ENCODE data around the gene NAGS.

NAGS gene

DNA sequence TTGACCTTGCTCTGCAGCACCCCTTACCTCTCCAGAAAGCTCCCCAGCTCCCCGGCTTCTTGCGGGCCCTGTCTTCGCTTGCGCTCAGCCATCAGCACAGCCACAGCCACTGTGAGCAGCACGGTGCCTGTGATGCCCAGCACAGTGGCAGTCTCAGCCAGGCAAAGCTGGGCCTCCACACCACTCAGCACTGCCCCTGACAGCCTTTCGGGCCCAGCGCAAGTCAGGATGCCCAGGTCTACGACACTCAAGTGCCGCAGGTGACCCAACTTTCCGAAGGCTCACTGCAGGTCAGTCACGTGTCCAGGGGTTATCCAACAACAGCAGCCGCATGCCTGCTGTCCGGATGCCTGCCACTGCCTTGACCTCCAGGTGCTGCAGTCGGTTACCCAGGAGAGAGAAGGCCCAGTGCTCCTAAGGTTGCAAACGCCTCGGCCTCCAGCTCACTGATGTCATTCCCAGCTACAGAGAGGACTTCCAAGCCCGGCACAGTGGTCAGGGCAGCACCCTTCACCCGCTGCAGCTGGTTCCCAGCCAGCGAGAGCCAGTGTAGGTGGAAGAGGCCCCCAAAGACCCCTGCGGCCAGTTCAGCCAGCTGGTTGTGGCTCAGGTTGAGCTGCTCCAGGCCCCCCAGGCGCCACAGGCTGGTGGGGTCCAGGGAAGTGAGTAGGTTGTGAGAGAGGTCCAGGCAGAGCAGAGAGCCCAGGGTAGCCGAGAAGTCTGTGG is 19.3 kb downstream of the NAGS start:
- Histone ChIP-seq H3K36me3 (replicated peaks; ENCODE audit: insufficient read depth, low read length) (no peaks in the 10 kb centered on the region), H2AFZ (ENCODE audit: low read length) (no peak overlapping the region), H3K9me3 (replicated peaks; ENCODE audit: insufficient read depth, low read length) (no peaks in the 10 kb centered on the region), H4K20me1 (ENCODE audit: insufficient read depth, low read length) (no peaks in the 10 kb centered on the region), H3K9ac (ENCODE audit: low read length) (no peak overlapping the region), H3K9me2 (replicated peaks; ENCODE audit: insufficient read depth, low read length) (no peaks in the 10 kb centered on the region), H3F3A (ENCODE audit: insufficient read depth, low read length) (no peaks in the 10 kb centered on the region), H3K27me3 (replicated peaks; ENCODE audit: insufficient read depth, low read length) (no peaks in the 10 kb centered on the region), H3K27ac (ENCODE audit: low read length) (no peak overlapping the region), H3K4me2 (ENCODE audit: low read depth, low read length) (no peak overlapping the region), H3K4me1 (ENCODE audit: low read length) (no peaks in the 10 kb centered on the region), H3K79me2 (ENCODE audit: low read length) (no peaks in the 10 kb centered on the region), H3K4me3 (ENCODE audit: low read length) (no peak overlapping the region)
- no peak for DNase-seq
- TF ChIP-seq EZH2phosphoT487 (IDR thresholded peaks at IDR 0.05; ENCODE audit: low read length) (no peak), EZH2 (optimal IDR thresholded peaks at IDR 0.05; ENCODE audit: low read depth, low read length) (no peak), CTCF (IDR thresholded peaks at IDR 0.05; ENCODE audit: low read length) (no peak)

GRCh38 chr17:44024271-44024663 is 19.8 kb downstream of the NAGS start:
- no peak overlapping the region for H3K27ac ChIP-seq (ENCODE audit: low read length)
- H3K4me2 ChIP-seq (ENCODE audit: low read depth, low read length): no peak overlapping the region
- H3K9ac ChIP-seq (ENCODE audit: low read length): no peak overlapping the region
- H3K4me1 ChIP-seq (ENCODE audit: low read length): no peaks in the 10 kb centered on the region
- no peaks in the 10 kb centered on the region for H3F3A ChIP-seq (ENCODE audit: insufficient read depth, low read length)
- H3K9me2 ChIP-seq (replicated peaks; ENCODE audit: insufficient read depth, low read length): no peaks in the 10 kb centered on the region
- no peak for DNase-seq
- no peak overlapping the region for H3K4me3 ChIP-seq (ENCODE audit: low read length)
- H3K36me3 ChIP-seq (replicated peaks; ENCODE audit: insufficient read depth, low read length): no peaks in the 10 kb centered on the region
- no peaks in the 10 kb centered on the region for H4K20me1 ChIP-seq (ENCODE audit: insufficient read depth, low read length)
- no peak overlapping the region for H2AFZ ChIP-seq (ENCODE audit: low read length)
- no peaks in the 10 kb centered on the region for H3K9me3 ChIP-seq (replicated peaks; ENCODE audit: insufficient read depth, low read length)
- no peaks in the 10 kb centered on the region for H3K79me2 ChIP-seq (ENCODE audit: low read length)
- no peak for TF ChIP-seq EZH2 (optimal IDR thresholded peaks at IDR 0.05; ENCODE audit: low read depth, low read length)
- no peak for TF ChIP-seq CTCF (IDR thresholded peaks at IDR 0.05; ENCODE audit: low read length)
- no peak for TF ChIP-seq EZH2phosphoT487 (IDR thresholded peaks at IDR 0.05; ENCODE audit: low read length)
- no peaks in the 10 kb centered on the region for H3K27me3 ChIP-seq (replicated peaks; ENCODE audit: insufficient read depth, low read length)

DNA sequence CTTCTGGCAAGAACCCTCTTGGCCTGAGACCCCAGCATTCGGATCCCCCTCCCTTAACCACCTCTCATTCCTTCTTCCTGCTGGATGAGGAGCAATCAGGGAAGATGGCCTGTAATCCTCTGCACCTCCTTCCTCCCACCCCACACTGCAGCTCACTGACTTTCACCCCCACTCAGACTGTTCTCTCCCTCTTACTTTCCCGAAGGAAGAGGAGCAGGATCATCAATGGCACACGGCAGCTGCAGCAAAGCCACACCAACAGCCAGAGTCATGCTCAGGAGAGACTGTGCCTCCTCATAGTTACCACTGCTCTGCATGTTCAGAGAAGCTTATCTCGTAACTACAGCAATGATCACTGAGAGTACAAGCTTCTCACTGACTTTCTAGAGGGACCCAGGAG is 20.4 kb downstream of the NAGS start:
- Histone ChIP-seq H3K4me1 (ENCODE audit: low read length) (no peaks in the 10 kb centered on the region), H3K36me3 (replicated peaks; ENCODE audit: insufficient read depth, low read length) (no peaks in the 10 kb centered on the region), H2AFZ (ENCODE audit: low read length) (no peak overlapping the region), H4K20me1 (ENCODE audit: insufficient read depth, low read length) (no peaks in the 10 kb centered on the region), H3K9me2 (replicated peaks; ENCODE audit: insufficient read depth, low read length) (no peaks in the 10 kb centered on the region), H3K27ac (ENCODE audit: low read length) (no peak overlapping the region), H3K27me3 (replicated peaks; ENCODE audit: insufficient read depth, low read length) (no peaks in the 10 kb centered on the region), H3K4me3 (ENCODE audit: low read length) (no peak overlapping the region), H3K4me2 (ENCODE audit: low read depth, low read length) (no peak overlapping the region), H3F3A (ENCODE audit: insufficient read depth, low read length) (no peaks in the 10 kb centered on the region), H3K9me3 (replicated peaks; ENCODE audit: insufficient read depth, low read length) (no peaks in the 10 kb centered on the region), H3K9ac (ENCODE audit: low read length) (no peak overlapping the region), H3K79me2 (ENCODE audit: low read length) (no peaks in the 10 kb centered on the region)
- DNase-seq: no peak
- TF ChIP-seq EZH2 (optimal IDR thresholded peaks at IDR 0.05; ENCODE audit: low read depth, low read length): no peak
- TF ChIP-seq EZH2phosphoT487 (IDR thresholded peaks at IDR 0.05; ENCODE audit: low read length): no peak
- no peak for TF ChIP-seq CTCF (IDR thresholded peaks at IDR 0.05; ENCODE audit: low read length)

All from MM.1S (cell line).